Neural cell (in vitro differentiated cells): ENCODE data around the gene SYT15. TPM values are rescaled to one million over a fixed set of nuclear protein-coding genes. Genes with fewer than 3 reads are reported as not detected.

Experiments used
- H2AFZ ChIP-seq: fragments of 200-600, 300-800 bp; sonication (generic), shearing (Covaris generic); 2 replicates; pipeline ENCODE4 v1.6.0; 2014; ENCODE audit warnings: low read depth, mild to moderate bottlenecking, antibody characterized with exemption, low read length, moderate library complexity
- H3F3A ChIP-seq: fragments of 200-600 bp; shearing (Covaris generic); 2 replicates; pipeline ENCODE4 v1.6.1; 2016; ENCODE audit warnings: mild to moderate bottlenecking, moderate library complexity, mixed read lengths, antibody characterized with exemption, low read length; ENCODE audit not compliant: insufficient read depth, poor library complexity, severe bottlenecking
- H3K27ac ChIP-seq: fragments of 200-600, 300-800 bp; sonication (generic), shearing (Covaris generic); 2 replicates; pipeline ENCODE4 v1.5.1; 2014; ENCODE audit warnings: mild to moderate bottlenecking, low read length, moderate library complexity
- H3K27me3 ChIP-seq: fragments of 300-800, 200-600 bp; sonication (generic), shearing (Covaris generic); 2 replicates; pipeline ENCODE4 v1.6.0; 2014; ENCODE audit warnings: mild to moderate bottlenecking, low read depth, low read length, moderate library complexity; ENCODE audit not compliant: insufficient read depth
- H3K36me3 ChIP-seq: fragments of 300-800, 200-600 bp; sonication (generic), shearing (Covaris generic); 2 replicates; pipeline ENCODE4 v1.5.1; 2014; ENCODE audit warnings: mild to moderate bottlenecking, antibody characterized with exemption, low read length, moderate library complexity; ENCODE audit not compliant: insufficient read depth
- H3K4me2 ChIP-seq: fragments of 300-800, 200-600 bp; sonication (generic), shearing (Covaris generic); 2 replicates; pipeline ENCODE4 v1.6.0; 2014; ENCODE audit warnings: mild to moderate bottlenecking, low read length
- H3K4me3 ChIP-seq: fragments of 300-800, 200-600 bp; sonication (generic), shearing (Covaris generic); 2 replicates; pipeline ENCODE4 v1.5.1; 2014; ENCODE audit warnings: mild to moderate bottlenecking, low read length, moderate library complexity
- H3K79me2 ChIP-seq: fragments of 200-600 bp; shearing (Covaris generic); replicated peaks from 2 replicates; pipeline ENCODE4 v1.6.0; 2014; ENCODE audit warnings: mild to moderate bottlenecking, low read length, moderate library complexity; ENCODE audit not compliant: insufficient read depth
- H3K9ac ChIP-seq: fragments of 300-800, 200-600 bp; sonication (generic), shearing (Covaris generic); 2 replicates; pipeline ENCODE4 v1.6.1; 2016; ENCODE audit warnings: mild to moderate bottlenecking, low read length, mixed read lengths
- H3K9me2 ChIP-seq: fragments of 200-600 bp; shearing (Covaris generic); 2 replicates; pipeline ENCODE4 v1.6.1; 2016; ENCODE audit warnings: mild to moderate bottlenecking, low read length, mixed read lengths; ENCODE audit not compliant: insufficient read depth
- H3K9me3 ChIP-seq: fragments of 200-600, 300-800 bp; sonication (generic), shearing (Covaris generic); 2 replicates; pipeline ENCODE4 v1.6.1; 2016; ENCODE audit warnings: mild to moderate bottlenecking, mixed run types, low read length, moderate library complexity, mixed read lengths
- H4K20me1 ChIP-seq: fragments of 200-600 bp; shearing (Covaris generic); 2 replicates; pipeline ENCODE4 v1.6.1; 2016; ENCODE audit warnings: mild to moderate bottlenecking, mixed run types; ENCODE audit not compliant: insufficient read depth
- CTCF ChIP-seq: fragments of 450-650 bp; IDR thresholded peaks from 2 replicates; pipeline ENCODE4 v1.5.1; 2014; ENCODE audit warnings: antibody characterized with exemption, mild to moderate bottlenecking, moderate library complexity; ENCODE audit not compliant: poor library complexity, severe bottlenecking
- EP300 ChIP-seq: fragments of 450-650 bp; conservative IDR thresholded peaks from 2 replicates; pipeline ENCODE4 v1.6.1; 2014; ENCODE audit warnings: antibody characterized with exemption, mild to moderate bottlenecking, moderate library complexity; ENCODE audit not compliant: poor library complexity, severe bottlenecking
- EZH2 ChIP-seq: fragments of 200-600, 300-800 bp; shearing (Covaris generic), sonication (generic); IDR thresholded peaks from 2 replicates; pipeline ENCODE4 v1.6.1; 2014; ENCODE audit warnings: antibody characterized with exemption, low read length, borderline replicate concordance, mild to moderate bottlenecking; ENCODE audit not compliant: insufficient read depth, poor library complexity, severe bottlenecking
- MXI1 ChIP-seq: fragments of 450-650 bp; conservative IDR thresholded peaks from 2 replicates; pipeline ENCODE4 v1.6.1; 2014; ENCODE audit warnings: antibody characterized with exemption, mild to moderate bottlenecking; ENCODE audit not compliant: poor library complexity, severe bottlenecking
- POLR2AphosphoS5 ChIP-seq: IDR thresholded peaks from 2 replicates; pipeline ENCODE4 v1.6.1; 2012
- RAD21 ChIP-seq: fragments of 450-650 bp; conservative IDR thresholded peaks from 2 replicates; pipeline ENCODE4 v1.6.1; 2014; ENCODE audit warnings: antibody characterized with exemption, mild to moderate bottlenecking, moderate library complexity
- SMC3 ChIP-seq: fragments of 450-650 bp; conservative IDR thresholded peaks from 2 replicates; pipeline ENCODE4 v1.6.1; 2014; ENCODE audit warnings: antibody characterized with exemption, mild to moderate bottlenecking, moderate library complexity; ENCODE audit not compliant: poor library complexity
- TAF1 ChIP-seq: IDR thresholded peaks from 2 replicates; pipeline ENCODE4 v1.6.1; 2012; ENCODE audit warnings: low read depth
- polyA plus RNA-seq: library from polyadenylated mRNA; depleted of rRNA; stranded (reverse); fragments of >200 nt; gene quantifications from 2 replicates; pipeline ENCODE4 v1.2.3, GENCODE V29; 2014

SYT15 gene
- polyA plus RNA-seq, 1 donor from 2014 or later: not detected

- no peaks in the 10 kb centered on the region for H3K9me3 ChIP-seq
- no peaks in the 10 kb centered on the region for H3K79me2 ChIP-seq
- no peaks in the 10 kb centered on the region for H3F3A ChIP-seq
- H3K27ac ChIP-seq: no peak overlapping the region
- TF ChIP-seq TAF1 (no peak), CTCF (no peak), MXI1 (no peak), SMC3 (no peak), RAD21 (no peak), EP300 (no peak), EZH2 (no peak)
- H3K27me3 ChIP-seq: peaks cover 26% of the 10 kb centered on the region
- H3K4me2 ChIP-seq: no peak overlapping the region
- H3K9me2 ChIP-seq: no peaks in the 10 kb centered on the region
- no peaks in the 10 kb centered on the region for H4K20me1 ChIP-seq
- H3K36me3 ChIP-seq: no peaks in the 10 kb centered on the region
- H3K9ac ChIP-seq: no peak overlapping the region
- no peak overlapping the region for H3K4me3 ChIP-seq
- no peak overlapping the region for H2AFZ ChIP-seq
Measured at GRCh38 chr10:46554166-46554781, 24.7 kb upstream of the SYT15 start.

GRCh38 chr10:46555366-46555712 lies 23.6 kb upstream of the SYT15 start:
- Histone ChIP-seq H3K27me3 (peaks cover 26% of the 10 kb centered on the region), H3K9me2 (no peaks in the 10 kb centered on the region), H2AFZ (no peak overlapping the region), H3K4me3 (peak overlapping the region; percentile 64), H3K36me3 (no peaks in the 10 kb centered on the region), H3K79me2 (no peaks in the 10 kb centered on the region), H3K9me3 (no peaks in the 10 kb centered on the region), H3K4me2 (no peak overlapping the region), H4K20me1 (no peaks in the 10 kb centered on the region), H3F3A (no peaks in the 10 kb centered on the region), H3K9ac (peak overlapping the region; percentile 62), H3K27ac (no peak overlapping the region)
- TF ChIP-seq SMC3 (no peak), MXI1 (no peak), POLR2AphosphoS5 (no peak)

GRCh38 chr10:46555713-46556514 lies 23.0 kb upstream of the SYT15 start:
- Histone ChIP-seq H3K27ac (no peak overlapping the region), H3K4me2 (peak overlapping the region; percentile 35), H3K9me3 (no peaks in the 10 kb centered on the region), H3K9ac (peak overlapping the region; percentile 62), H3K79me2 (no peaks in the 10 kb centered on the region), H3K4me3 (peak overlapping the region; percentile 64), H3K27me3 (peaks cover 26% of the 10 kb centered on the region), H3F3A (no peaks in the 10 kb centered on the region), H4K20me1 (no peaks in the 10 kb centered on the region), H2AFZ (peak overlapping the region; percentile 56), H3K9me2 (no peaks in the 10 kb centered on the region), H3K36me3 (no peaks in the 10 kb centered on the region)
- peak; percentile 15 for TF ChIP-seq POLR2AphosphoS5
- TF ChIP-seq SMC3: no peak
- TF ChIP-seq MXI1: peak; percentile 54
- TF ChIP-seq CTCF: no peak
